Esophagus muscularis mucosa (tissue), 4 donors: ENCODE data around the gene AMOTL1. TPM values are rescaled to one million over a fixed set of nuclear protein-coding genes. Genes with fewer than 3 reads are reported as not detected.

Experiments used
- DNase-seq: peaks from one replicate; pipeline ENCODE4 v3.0.0-alpha.2; 2017; ENCODE audit errors: extremely low spot score
- H3K27ac ChIP-seq, 4 donors: fragments of 200-600 bp; sonication (generic); replicated peaks in 1 of 4; 1 replicate in 3 of 4; 2 replicates in 1 of 4; pipeline ENCODE4 v1.5.1; 2016 to 2019; ENCODE audit warnings: mild to moderate bottlenecking in 1 of 4
- H3K27me3 ChIP-seq, 4 donors: fragments of 200-600 bp; sonication (generic); one replicate each; pipeline versions ENCODE4 v1.5.1 to v1.6.0; 2016 to 2019
- H3K36me3 ChIP-seq, 4 donors: fragments of 200-600 bp; sonication (generic); one replicate each; pipeline ENCODE4 v1.5.1; 2016 to 2019
- H3K4me1 ChIP-seq, 4 donors: fragments of 200-600 bp; sonication (generic); one replicate each; pipeline ENCODE4 v1.5.1; 2016 to 2019
- H3K4me3 ChIP-seq, 4 donors: fragments of 200-600 bp; sonication (generic); 1 replicate in 2 of 4; 2 replicates in 2 of 4; pipeline ENCODE4 v1.5.1; 2016 to 2019; ENCODE audit warnings: mild to moderate bottlenecking in 4 of 4, moderate library complexity in 1 of 4
- H3K9me3 ChIP-seq, 4 donors: fragments of 200-600 bp; sonication (generic); 1 replicate in 3 of 4; 2 replicates in 1 of 4; pipeline ENCODE4 v1.5.1; 2016 to 2019
- CTCF ChIP-seq, 3 experiments: fragments of 200-600 bp in 2 of 3; fragments of 450-650 bp in 1 of 3; sonication (generic) in 2 of 3; IDR thresholded peaks; one replicate each; pipeline ENCODE4 v1.5.1; 2017 to 2019; ENCODE audit warnings: antibody characterized with exemption in 3 of 3, mild to moderate bottlenecking in 2 of 3, moderate library complexity in 1 of 3
- EP300 ChIP-seq: sonication (generic); formaldehyde crosslinking; IDR thresholded peaks from one replicate; pipeline ENCODE4 v1.6.1; 2017; ENCODE audit warnings: antibody characterized with exemption
- POLR2A ChIP-seq: fragments of 450-650 bp; IDR thresholded peaks from one replicate; pipeline ENCODE4 v1.6.1; 2017; ENCODE audit warnings: antibody characterized with exemption, moderate library complexity, mild to moderate bottlenecking, low read depth
- POLR2AphosphoS5 ChIP-seq, 2 donors: sonication (generic); formaldehyde crosslinking; IDR thresholded peaks; one replicate each; pipeline ENCODE4 v1.6.1; 2017; ENCODE audit warnings: antibody characterized with exemption in 2 of 2
- WGBS: methylation state at CpG from one replicate; pipeline ENCODE4 v1.1.5; 2018; 5-methylcytosine and 5-hydroxymethylcytosine counted together
- intact Hi-C: fragments of 100-400 bp; cut with DNase I; formaldehyde crosslinking; loops from one replicate; pipeline ENCODE4 v1.15.1; 2023
- total RNA-seq, 4 donors: library from RNA; depleted of rRNA; stranded (reverse); fragments of >200 nt; gene quantifications; one replicate each; pipeline versions ENCODE4 v1.1.0 to v1.2.1, GENCODE V29; 2016

AMOTL1 gene
- total RNA-seq, 4 donors from 2014 or later: 172 to 259 (median 182) TPM

GRCh38 chr11:94866231-94866822, 98.2 kb downstream of the AMOTL1 start:
- Histone ChIP-seq H3K9me3 (no peaks in the 10 kb centered on the region), H3K27ac (no peak overlapping the region), H3K27me3 (no peaks in the 10 kb centered on the region), H3K4me3 (no peak overlapping the region), H3K4me1 (no peaks in the 10 kb centered on the region), H3K36me3 (peaks cover 61 to 99% (median 88%) of the 10 kb centered on the region in 4 donors)
- 87% methylated on average over 8 of the region's 8 CpGs for WGBS
- DNase-seq: no peak
- TF ChIP-seq POLR2A (no peak), POLR2AphosphoS5 (IDR thresholded peaks at IDR 0.05) (no peak)
- intact Hi-C loops: no loop called here

- H3K27ac ChIP-seq: no peak overlapping the region
- DNase-seq: peak; percentile 45
- H3K27me3 ChIP-seq: no peaks in the 10 kb centered on the region
- intact Hi-C loops: no loop called here
- no peaks in the 10 kb centered on the region for H3K9me3 ChIP-seq
- TF ChIP-seq POLR2AphosphoS5 (IDR thresholded peaks at IDR 0.05) (no peak), EP300 (no peak), CTCF (IDR thresholded peaks at IDR 0.05) (no peak), POLR2A (no peak)
- H3K4me3 ChIP-seq: no peak overlapping the region
- peaks cover 65 to 100% (median 88%) of the 10 kb centered on the region in 4 donors for H3K36me3 ChIP-seq
- no peaks in the 10 kb centered on the region for H3K4me1 ChIP-seq
- 67% methylated on average over 6 of the region's 9 CpGs for WGBS
Observed at GRCh38 chr11:94866936-94867795, 99.0 kb downstream of the AMOTL1 start.

GRCh38 chr11:94868468-94868867, 100.3 kb downstream of the AMOTL1 start:
- H3K36me3 ChIP-seq: peaks cover 72 to 99% (median 94%) of the 10 kb centered on the region in 4 donors
- H3K4me3 ChIP-seq: no peak overlapping the region
- peaks cover under 1 to 11% (median 8%) of the 10 kb centered on the region in 4 donors for H3K4me1 ChIP-seq
- peak overlapping the region in 1 of 4 donors; percentile 24 for H3K27ac ChIP-seq
- WGBS: 66% methylated on average over 5 of the region's 5 CpGs
- H3K9me3 ChIP-seq: no peaks in the 10 kb centered on the region
- no peaks in the 10 kb centered on the region for H3K27me3 ChIP-seq
- TF ChIP-seq POLR2AphosphoS5 (IDR thresholded peaks at IDR 0.05): no peak
- no peak for TF ChIP-seq EP300
- peak; percentile 77 for DNase-seq
- intact Hi-C loops: no loop called here

- Histone ChIP-seq H3K27me3 (no peaks in the 10 kb centered on the region), H3K4me3 (no peak overlapping the region), H3K4me1 (peaks cover 3 to 19% (median 15%) of the 10 kb centered on the region in 4 donors), H3K27ac (no peak overlapping the region), H3K36me3 (peaks cover 72 to 99% (median 92%) of the 10 kb centered on the region in 4 donors), H3K9me3 (no peaks in the 10 kb centered on the region)
- DNase-seq: peak; percentile 45
- TF ChIP-seq POLR2A (no peak), EP300 (no peak), POLR2AphosphoS5 (IDR thresholded peaks at IDR 0.05) (no peak), CTCF (IDR thresholded peaks at IDR 0.05) (no peak)
- intact Hi-C loops: no loop called here
- WGBS: 94% methylated on average over 10 of the region's 10 CpGs
Observed at GRCh38 chr11:94869186-94869585, 101.0 kb downstream of the AMOTL1 start.

GRCh38 chr11:94870422-94870821, 102.3 kb downstream of the AMOTL1 start:
- Histone ChIP-seq H3K4me1 (peaks cover 3 to 31% (median 26%) of the 10 kb centered on the region in 4 donors), H3K27ac (no peak overlapping the region), H3K9me3 (no peaks in the 10 kb centered on the region), H3K4me3 (no peak overlapping the region), H3K27me3 (no peaks in the 10 kb centered on the region), H3K36me3 (peaks cover 60 to 96% (median 82%) of the 10 kb centered on the region in 4 donors)
- WGBS: 81% methylated on average over 5 of the region's 5 CpGs
- DNase-seq: peak; percentile 42
- TF ChIP-seq CTCF (IDR thresholded peaks at IDR 0.05) (no peak), EP300 (no peak), POLR2A (no peak), POLR2AphosphoS5 (IDR thresholded peaks at IDR 0.05) (no peak)
- intact Hi-C loops: loop anchor here (10.0 kb wide), 1 partner anchor 96 kb away; no protein-coding TSS in a partner anchor
